SK-N-SH treated with all-trans-retinoic acid at 6 μM for 48 hours (cell line): Measurements from ENCODE around the gene MCM10.

Source experiments
- ATAC-seq: fragments of 200-7000 bp; cut with Tn5 transposase; 3 replicates; pipeline ENCODE4 v1.9.1; 2020; ENCODE audit warnings: mild to moderate bottlenecking, moderate library complexity
- BACH2 ChIP-seq: fragments of 250-450 bp; sonication (Bioruptor Pico); IDR thresholded peaks from 2 replicates; pipeline ENCODE4 v1.9.0; 2021; ENCODE audit warnings: mild to moderate bottlenecking, borderline replicate concordance
- CREB5 ChIP-seq: fragments of 250-450 bp; sonication (Bioruptor Pico); IDR thresholded peaks from 2 replicates; pipeline ENCODE4 v1.5.1; 2020; ENCODE audit warnings: low read depth, mild to moderate bottlenecking, moderate library complexity
- CSDC2 ChIP-seq: fragments of 250-450 bp; sonication (Bioruptor Pico); IDR thresholded peaks from 2 replicates; pipeline ENCODE4 v1.5.0; 2020; ENCODE audit warnings: mild to moderate bottlenecking, moderate library complexity
- CSRNP3 ChIP-seq: fragments of 250-450 bp; sonication (Bioruptor Pico); IDR thresholded peaks from 2 replicates; pipeline ENCODE4 v1.5.1; 2021; ENCODE audit warnings: mild to moderate bottlenecking, moderate library complexity
- ESRRG ChIP-seq: fragments of 250-450 bp; sonication (Bioruptor Pico); IDR thresholded peaks from 2 replicates; pipeline ENCODE4 v1.6.1; 2021; ENCODE audit warnings: mild to moderate bottlenecking
- ISL1 ChIP-seq: fragments of 250-450 bp; sonication (Bioruptor Pico); IDR thresholded peaks from 2 replicates; pipeline ENCODE4 v2.1.2; 2022; ENCODE audit warnings: mild to moderate bottlenecking, moderate library complexity
- PPARA ChIP-seq: fragments of 250-450 bp; sonication (Bioruptor Pico); IDR thresholded peaks from 2 replicates; pipeline ENCODE4 v1.5.0; 2020; ENCODE audit warnings: mild to moderate bottlenecking, borderline replicate concordance
- SNAI2 ChIP-seq: fragments of 250-450 bp; sonication (Bioruptor Pico); IDR thresholded peaks from 2 replicates; pipeline ENCODE4 v1.5.0; 2020; ENCODE audit warnings: mild to moderate bottlenecking, moderate library complexity
- TCF4 ChIP-seq: fragments of 250-450 bp; sonication (Bioruptor Pico); IDR thresholded peaks from 2 replicates; pipeline ENCODE4 v1.8.0; 2021; ENCODE audit warnings: mild to moderate bottlenecking, moderate library complexity, borderline replicate concordance
- TOX ChIP-seq: fragments of 250-450 bp; sonication (Bioruptor Pico); IDR thresholded peaks from 2 replicates; pipeline ENCODE4 v1.8.0; 2021; ENCODE audit warnings: mild to moderate bottlenecking, moderate library complexity, borderline replicate concordance
- TSHZ2 ChIP-seq: fragments of 250-450 bp; sonication (Bioruptor Pico); IDR thresholded peaks from 2 replicates; pipeline ENCODE4 v1.5.0; 2020; ENCODE audit warnings: mild to moderate bottlenecking, moderate library complexity
- ZC3H10 ChIP-seq: fragments of 250-450 bp; sonication (Bioruptor Pico); IDR thresholded peaks from 2 replicates; pipeline ENCODE4 v1.5.1; 2021; ENCODE audit warnings: mild to moderate bottlenecking, moderate library complexity
- ZFP3 ChIP-seq: fragments of 250-450 bp; sonication (Bioruptor Pico); IDR thresholded peaks from 2 replicates; pipeline ENCODE4 v1.5.0; 2020; ENCODE audit warnings: mild to moderate bottlenecking, moderate library complexity
- ZFP30 ChIP-seq: fragments of 450-650 bp; formaldehyde crosslinking; IDR thresholded peaks from 2 replicates; pipeline ENCODE4 v1.5.0; 2022; ENCODE audit warnings: mild to moderate bottlenecking, moderate library complexity
- ZNF565 ChIP-seq: fragments of 450-650 bp; formaldehyde crosslinking; conservative IDR thresholded peaks from 2 replicates; pipeline ENCODE4 v1.5.0; 2020; ENCODE audit warnings: low read depth, mild to moderate bottlenecking, moderate library complexity
- ZNF8 ChIP-seq: fragments of 450-650 bp; formaldehyde crosslinking; IDR thresholded peaks from 2 replicates; pipeline ENCODE4 v1.5.0; 2020; ENCODE audit warnings: mild to moderate bottlenecking, moderate library complexity
- TF ChIP-seq, protein P1 (sequence below): fragments of 250-450 bp; sonication (Bioruptor Pico); IDR thresholded peaks from 2 replicates; pipeline ENCODE4 v1.8.0; 2020; ENCODE audit warnings: mild to moderate bottlenecking, moderate library complexity, borderline replicate concordance
- TF ChIP-seq, protein P2 (sequence below): fragments of 250-450 bp; sonication (Bioruptor Pico); IDR thresholded peaks from 2 replicates; pipeline ENCODE4 v1.8.0; 2021; ENCODE audit warnings: low read depth, mild to moderate bottlenecking, moderate library complexity, borderline replicate concordance

MCM10 gene

DNA sequence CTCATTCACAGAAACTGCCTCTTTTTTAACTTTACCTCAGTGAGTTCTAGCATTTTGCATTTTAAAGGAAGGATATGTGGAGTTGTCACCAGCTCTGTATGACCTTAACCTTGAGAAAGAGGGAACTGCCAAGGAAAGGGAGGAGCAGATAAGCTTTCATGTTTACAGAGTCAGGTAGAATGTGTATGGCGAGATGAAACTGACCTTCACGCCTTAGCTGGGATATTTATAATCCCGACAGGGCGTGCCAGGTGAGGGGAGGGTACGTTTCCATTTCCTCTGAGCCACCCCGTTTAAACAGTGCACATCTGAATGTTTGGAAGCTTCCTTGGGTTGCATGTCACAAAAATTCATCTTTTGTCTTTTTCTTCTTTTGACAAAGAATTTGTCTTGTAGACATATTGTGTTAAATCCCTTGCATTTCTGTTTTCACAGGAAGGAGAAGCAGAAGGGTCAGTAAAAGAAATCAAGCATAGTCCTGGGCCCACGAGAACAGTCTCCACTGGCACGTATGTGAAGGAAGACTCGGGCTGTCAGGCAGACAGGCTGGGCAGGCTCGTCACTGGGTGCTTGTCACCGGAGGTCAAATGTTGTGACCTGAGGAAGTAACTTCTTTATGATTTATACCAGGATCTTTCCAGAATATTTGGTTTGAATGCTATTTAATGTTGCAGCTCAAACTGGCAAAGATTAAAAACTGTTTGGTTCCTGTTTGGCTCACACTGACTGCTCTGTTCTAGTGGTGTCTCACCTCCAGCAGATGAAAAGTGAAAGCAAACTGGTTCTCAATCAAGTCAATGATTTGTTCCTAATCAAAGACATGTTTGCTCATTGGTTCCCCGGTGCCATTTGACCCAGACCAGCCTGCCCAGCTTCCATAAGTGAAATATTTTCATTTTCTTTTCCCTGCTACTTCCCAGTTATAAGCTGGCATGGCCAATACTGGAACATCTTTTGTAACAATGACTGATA is 45.2 kb upstream of the MCM10 start:
- ATAC-seq = no peak
- TF ChIP-seq ESRRG (CRISPR knock-in tag) (no peak), ISL1 (CRISPR knock-in tag) (no peak), CSDC2 (no peak), TSHZ2 (CRISPR knock-in tag) (no peak), ZFP30 (CRISPR knock-in tag) (no peak), ZNF8 (CRISPR knock-in tag) (no peak), ZFP3 (CRISPR knock-in tag) (no peak), TCF4 (CRISPR knock-in tag) (no peak)

DNA sequence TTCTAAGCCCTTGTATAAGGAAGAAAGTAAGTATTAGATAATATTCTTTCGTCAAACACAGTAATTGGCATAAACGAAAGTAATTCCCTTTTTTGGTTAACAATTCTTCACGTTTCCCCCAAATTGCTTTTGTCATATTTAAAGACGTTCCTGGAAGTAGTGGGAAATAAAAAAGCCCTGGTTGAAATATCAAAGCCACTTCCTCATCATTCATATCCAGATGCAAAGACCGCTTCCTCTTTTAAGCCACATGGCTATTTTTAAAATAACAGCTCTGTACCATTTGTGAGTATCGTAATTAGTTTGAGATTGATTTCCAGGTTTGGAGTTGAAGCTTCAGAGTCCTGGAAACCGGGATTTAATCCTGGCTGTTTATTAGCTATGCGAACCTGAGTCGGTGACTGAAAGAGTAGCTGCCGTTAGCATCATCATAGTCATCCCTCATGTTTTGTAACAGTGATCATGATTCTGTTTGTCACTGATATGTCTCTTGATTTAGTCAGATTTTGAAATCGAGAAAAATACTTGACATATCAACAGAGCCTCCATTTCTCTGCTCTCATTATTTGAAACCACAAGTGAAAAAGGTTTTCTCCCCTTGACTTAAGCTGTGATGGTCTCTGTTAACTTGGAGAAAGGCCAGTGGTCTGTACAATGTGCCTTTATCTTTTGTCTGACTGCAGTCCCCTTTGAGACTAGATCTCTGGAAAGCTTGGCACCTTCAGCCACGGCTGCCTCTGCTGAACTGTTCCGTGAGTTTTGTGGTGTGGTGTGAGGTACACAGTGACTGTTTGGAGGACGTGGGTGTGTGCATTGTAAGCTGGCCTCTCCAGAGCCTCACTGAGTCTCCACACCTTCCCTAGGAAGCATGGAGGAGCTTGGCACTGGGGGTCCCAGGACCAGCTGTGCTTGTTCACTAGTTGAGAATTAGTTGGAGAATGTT is 43.2 kb upstream of the MCM10 start:
- ATAC-seq = no peak
- TF ChIP-seq CSRNP3 (CRISPR knock-in tag) (no peak), ZFP30 (CRISPR knock-in tag) (no peak), TOX (CRISPR knock-in tag) (no peak)
- TF ChIP-seq, protein P1, sequence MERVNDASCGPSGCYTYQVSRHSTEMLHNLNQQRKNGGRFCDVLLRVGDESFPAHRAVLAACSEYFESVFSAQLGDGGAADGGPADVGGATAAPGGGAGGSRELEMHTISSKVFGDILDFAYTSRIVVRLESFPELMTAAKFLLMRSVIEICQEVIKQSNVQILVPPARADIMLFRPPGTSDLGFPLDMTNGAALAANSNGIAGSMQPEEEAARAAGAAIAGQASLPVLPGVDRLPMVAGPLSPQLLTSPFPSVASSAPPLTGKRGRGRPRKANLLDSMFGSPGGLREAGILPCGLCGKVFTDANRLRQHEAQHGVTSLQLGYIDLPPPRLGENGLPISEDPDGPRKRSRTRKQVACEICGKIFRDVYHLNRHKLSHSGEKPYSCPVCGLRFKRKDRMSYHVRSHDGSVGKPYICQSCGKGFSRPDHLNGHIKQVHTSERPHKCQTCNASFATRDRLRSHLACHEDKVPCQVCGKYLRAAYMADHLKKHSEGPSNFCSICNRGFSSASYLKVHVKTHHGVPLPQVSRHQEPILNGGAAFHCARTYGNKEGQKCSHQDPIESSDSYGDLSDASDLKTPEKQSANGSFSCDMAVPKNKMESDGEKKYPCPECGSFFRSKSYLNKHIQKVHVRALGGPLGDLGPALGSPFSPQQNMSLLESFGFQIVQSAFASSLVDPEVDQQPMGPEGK (CRISPR knock-in tag) = no peak
- TF ChIP-seq, protein P2, sequence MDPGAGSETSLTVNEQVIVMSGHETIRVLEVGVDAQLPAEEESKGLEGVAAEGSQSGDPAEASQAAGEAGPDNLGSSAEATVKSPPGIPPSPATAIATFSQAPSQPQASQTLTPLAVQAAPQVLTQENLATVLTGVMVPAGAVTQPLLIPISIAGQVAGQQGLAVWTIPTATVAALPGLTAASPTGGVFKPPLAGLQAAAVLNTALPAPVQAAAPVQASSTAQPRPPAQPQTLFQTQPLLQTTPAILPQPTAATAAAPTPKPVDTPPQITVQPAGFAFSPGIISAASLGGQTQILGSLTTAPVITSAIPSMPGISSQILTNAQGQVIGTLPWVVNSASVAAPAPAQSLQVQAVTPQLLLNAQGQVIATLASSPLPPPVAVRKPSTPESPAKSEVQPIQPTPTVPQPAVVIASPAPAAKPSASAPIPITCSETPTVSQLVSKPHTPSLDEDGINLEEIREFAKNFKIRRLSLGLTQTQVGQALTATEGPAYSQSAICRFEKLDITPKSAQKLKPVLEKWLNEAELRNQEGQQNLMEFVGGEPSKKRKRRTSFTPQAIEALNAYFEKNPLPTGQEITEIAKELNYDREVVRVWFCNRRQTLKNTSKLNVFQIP (CRISPR knock-in tag) = no peak

DNA sequence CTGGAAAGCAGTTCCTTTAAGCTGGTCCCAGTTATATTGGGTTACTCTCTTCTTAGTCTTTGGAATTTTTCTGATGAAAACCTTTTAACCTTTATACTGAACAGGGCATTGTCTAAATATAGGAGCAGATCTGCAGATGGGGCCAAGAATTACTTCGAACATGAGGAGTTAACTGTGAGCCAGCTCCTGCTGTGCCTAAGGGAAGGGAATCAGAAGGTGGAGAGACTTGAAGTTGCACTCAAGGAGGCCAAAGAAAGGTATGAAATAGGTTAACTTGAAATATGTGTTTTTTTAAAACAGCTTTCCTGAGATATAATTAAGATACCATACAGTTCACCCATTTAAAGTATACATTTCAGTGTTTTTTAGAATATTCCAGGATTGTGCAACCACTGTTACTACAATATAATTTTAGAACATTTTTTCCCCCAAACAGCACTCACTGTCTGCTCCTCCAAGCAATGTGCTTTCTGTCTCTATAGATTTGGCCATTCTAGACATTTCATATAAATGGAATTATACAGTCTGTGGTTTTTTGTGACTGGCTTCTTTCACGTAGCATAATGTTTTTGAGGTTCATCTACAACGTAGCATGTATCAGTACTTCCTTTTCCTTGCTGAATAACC is 42.5 kb upstream of the MCM10 start:
- no peak for ATAC-seq
- TF ChIP-seq BACH2 (CRISPR knock-in tag) (no peak), PPARA (CRISPR knock-in tag) (no peak), SNAI2 (no peak), CREB5 (CRISPR knock-in tag) (no peak), TOX (CRISPR knock-in tag) (no peak), ZC3H10 (CRISPR knock-in tag) (no peak), ZNF565 (CRISPR knock-in tag) (no peak)
- TF ChIP-seq, protein P2 (CRISPR knock-in tag) = no peak
- TF ChIP-seq, protein P1 (CRISPR knock-in tag) = no peak
